ENCODE measurements around the gene SCN2A. TPM values are rescaled to one million over a fixed set of nuclear protein-coding genes. Genes with fewer than 3 reads are reported as not detected.

Gene SCN2A
- total and polyA plus RNA-seq, 10 of the 15 experiments (the other 5 are each of a cell fraction or from before 2014, with no cell fraction given), result 0.01 TPM; not detected in 8

DNA sequence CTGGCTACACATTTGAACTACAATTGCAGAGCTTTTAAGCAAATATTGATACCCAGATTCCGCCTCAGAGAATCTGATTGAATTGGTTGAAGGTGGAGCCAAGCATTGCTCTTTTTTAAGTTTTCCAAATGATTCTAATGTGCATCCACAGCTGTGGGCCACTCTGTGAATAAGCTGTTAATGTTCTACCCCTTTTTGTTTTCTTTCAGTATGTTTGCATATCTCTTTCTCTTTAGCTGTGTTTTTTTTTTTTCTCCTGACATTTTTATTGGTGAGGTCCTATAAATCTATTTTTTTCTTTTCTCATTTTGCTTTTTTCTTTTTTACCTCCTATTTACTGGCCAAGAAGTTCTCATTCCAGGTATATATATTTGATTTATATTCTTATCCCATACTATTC, 41.9 kb upstream of the SCN2A start:
- Histone ChIP-seq H3K4me2 (ENCODE audit: control insufficient read depth, insufficient read depth) (no peak overlapping the region), H3K27me3 (replicated peaks in 1 of 2; ENCODE audit: control insufficient read depth in 2 of 2, insufficient read depth in 2 of 2, low read length in 1 of 2) (no peaks in the 10 kb centered on the region; a peak in 1 of 4 replicates), H3K9ac (ENCODE audit: control insufficient read depth, insufficient read depth, low read length) (no peak overlapping the region), H3K36me3 (ENCODE audit: control insufficient read depth in 2 of 2, insufficient read depth in 2 of 2, low read length in 1 of 2) (no peaks in the 10 kb centered on the region), H3K4me3 (no peak overlapping the region), H3K9me3 (replicated peaks; ENCODE audit: control insufficient read depth, insufficient read depth, low read length) (no peaks in the 10 kb centered on the region), H4K20me1 (ENCODE audit: control insufficient read depth, insufficient read depth) (no peaks in the 10 kb centered on the region), H3K27ac (ENCODE audit: control insufficient read depth, insufficient read depth) (no peak overlapping the region), H2AFZ (ENCODE audit: control insufficient read depth, low read depth, low read length) (no peak overlapping the region), H3K79me2 (ENCODE audit: control insufficient read depth, insufficient read depth, low read length) (no peaks in the 10 kb centered on the region), H3K4me1 (ENCODE audit: control insufficient read depth, insufficient read depth, low read length) (peaks cover 6% of the 10 kb centered on the region; the same call in 1 of the 2 replicates)
- WGBS (ENCODE audit: insufficient coverage, insufficient replicate concordance, low lambda C conversion rate, missing lambda C conversion rate), result 48% methylated on average over 1 of the region's 1 CpG
- in situ Hi-C loops (cut with MboI), result no loop called here
- ChIA-PET CTCF (interaction anchor here (0.7 to 0.8 kb wide), 2 partner anchors 181 to 1874 kb away, joined by 3 to 6 read pairs; no protein-coding TSS in a partner anchor), SMC1A (ENCODE audit: uncharacterized antibody, unreplicated experiment) (interaction anchor here (0.8 kb wide), 1 partner anchor 181 kb away, joined by 3 read pairs; no protein-coding TSS in a partner anchor), RAD21 (ENCODE audit: unreplicated experiment) (no interaction called here), POLR2A (no interaction called here)
- no peak for ATAC-seq
- DNase-seq (ENCODE audit: low read depth, low spot score), result no peak
- intact Hi-C loops (cut with micrococcal nuclease; ENCODE audit: unreplicated experiment), result no loop called here
- BruUV-seq (replicated peaks), result no TSS peak
- TF ChIP-seq TAF1 (IDR thresholded peaks at IDR 0.05; ENCODE audit: borderline replicate concordance, low read depth, low read length) (no peak), RFX5 (IDR thresholded peaks at IDR 0.05; ENCODE audit: low read depth, low read length) (no peak), BMI1 (IDR thresholded peaks at IDR 0.05; ENCODE audit: borderline replicate concordance) (no peak), CEBPB (IDR thresholded peaks at IDR 0.05; ENCODE audit: borderline replicate concordance in 1 of 2, low read depth in 2 of 2, low read length in 2 of 2) (no peak), MTA3 (IDR thresholded peaks at IDR 0.05; ENCODE audit: borderline replicate concordance, low read length) (no peak), GATAD2B (conservative IDR thresholded peaks at IDR 0.05; ENCODE audit: low read depth) (no peak), POLR2AphosphoS2 (IDR thresholded peaks at IDR 0.05; ENCODE audit: low read depth, low read length) (no peak), ZNF622 (IDR thresholded peaks at IDR 0.05) (no peak)
- TF ChIP-seq, protein P1, sequence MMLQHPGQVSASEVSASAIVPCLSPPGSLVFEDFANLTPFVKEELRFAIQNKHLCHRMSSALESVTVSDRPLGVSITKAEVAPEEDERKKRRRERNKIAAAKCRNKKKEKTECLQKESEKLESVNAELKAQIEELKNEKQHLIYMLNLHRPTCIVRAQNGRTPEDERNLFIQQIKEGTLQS (IDR thresholded peaks at IDR 0.05; ENCODE audit: borderline replicate concordance, extremely low read depth, low read depth, low read length), result no peak
- TF ChIP-seq, protein P2, sequence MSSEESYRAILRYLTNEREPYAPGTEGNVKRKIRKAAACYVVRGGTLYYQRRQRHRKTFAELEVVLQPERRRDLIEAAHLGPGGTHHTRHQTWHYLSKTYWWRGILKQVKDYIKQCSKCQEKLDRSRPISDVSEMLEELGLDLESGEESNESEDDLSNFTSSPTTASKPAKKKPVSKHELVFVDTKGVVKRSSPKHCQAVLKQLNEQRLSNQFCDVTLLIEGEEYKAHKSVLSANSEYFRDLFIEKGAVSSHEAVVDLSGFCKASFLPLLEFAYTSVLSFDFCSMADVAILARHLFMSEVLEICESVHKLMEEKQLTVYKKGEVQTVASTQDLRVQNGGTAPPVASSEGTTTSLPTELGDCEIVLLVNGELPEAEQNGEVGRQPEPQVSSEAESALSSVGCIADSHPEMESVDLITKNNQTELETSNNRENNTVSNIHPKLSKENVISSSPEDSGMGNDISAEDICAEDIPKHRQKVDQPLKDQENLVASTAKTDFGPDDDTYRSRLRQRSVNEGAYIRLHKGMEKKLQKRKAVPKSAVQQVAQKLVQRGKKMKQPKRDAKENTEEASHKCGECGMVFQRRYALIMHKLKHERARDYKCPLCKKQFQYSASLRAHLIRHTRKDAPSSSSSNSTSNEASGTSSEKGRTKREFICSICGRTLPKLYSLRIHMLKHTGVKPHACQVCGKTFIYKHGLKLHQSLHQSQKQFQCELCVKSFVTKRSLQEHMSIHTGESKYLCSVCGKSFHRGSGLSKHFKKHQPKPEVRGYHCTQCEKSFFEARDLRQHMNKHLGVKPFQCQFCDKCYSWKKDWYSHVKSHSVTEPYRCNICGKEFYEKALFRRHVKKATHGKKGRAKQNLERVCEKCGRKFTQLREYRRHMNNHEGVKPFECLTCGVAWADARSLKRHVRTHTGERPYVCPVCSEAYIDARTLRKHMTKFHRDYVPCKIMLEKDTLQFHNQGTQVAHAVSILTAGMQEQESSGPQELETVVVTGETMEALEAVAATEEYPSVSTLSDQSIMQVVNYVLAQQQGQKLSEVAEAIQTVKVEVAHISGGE (CRISPR knock-in tag; IDR thresholded peaks at IDR 0.05), result no peak
- TF ChIP-seq, protein P3, sequence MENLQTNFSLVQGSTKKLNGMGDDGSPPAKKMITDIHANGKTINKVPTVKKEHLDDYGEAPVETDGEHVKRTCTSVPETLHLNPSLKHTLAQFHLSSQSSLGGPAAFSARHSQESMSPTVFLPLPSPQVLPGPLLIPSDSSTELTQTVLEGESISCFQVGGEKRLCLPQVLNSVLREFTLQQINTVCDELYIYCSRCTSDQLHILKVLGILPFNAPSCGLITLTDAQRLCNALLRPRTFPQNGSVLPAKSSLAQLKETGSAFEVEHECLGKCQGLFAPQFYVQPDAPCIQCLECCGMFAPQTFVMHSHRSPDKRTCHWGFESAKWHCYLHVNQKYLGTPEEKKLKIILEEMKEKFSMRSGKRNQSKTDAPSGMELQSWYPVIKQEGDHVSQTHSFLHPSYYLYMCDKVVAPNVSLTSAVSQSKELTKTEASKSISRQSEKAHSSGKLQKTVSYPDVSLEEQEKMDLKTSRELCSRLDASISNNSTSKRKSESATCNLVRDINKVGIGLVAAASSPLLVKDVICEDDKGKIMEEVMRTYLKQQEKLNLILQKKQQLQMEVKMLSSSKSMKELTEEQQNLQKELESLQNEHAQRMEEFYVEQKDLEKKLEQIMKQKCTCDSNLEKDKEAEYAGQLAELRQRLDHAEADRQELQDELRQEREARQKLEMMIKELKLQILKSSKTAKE (IDR thresholded peaks at IDR 0.05; ENCODE audit: low read depth, poor library complexity, severe bottlenecking), result no peak
- TF ChIP-seq, protein P4, sequence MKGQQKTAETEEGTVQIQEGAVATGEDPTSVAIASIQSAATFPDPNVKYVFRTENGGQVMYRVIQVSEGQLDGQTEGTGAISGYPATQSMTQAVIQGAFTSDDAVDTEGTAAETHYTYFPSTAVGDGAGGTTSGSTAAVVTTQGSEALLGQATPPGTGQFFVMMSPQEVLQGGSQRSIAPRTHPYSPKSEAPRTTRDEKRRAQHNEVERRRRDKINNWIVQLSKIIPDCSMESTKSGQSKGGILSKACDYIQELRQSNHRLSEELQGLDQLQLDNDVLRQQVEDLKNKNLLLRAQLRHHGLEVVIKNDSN (IDR thresholded peaks at IDR 0.05; ENCODE audit: borderline replicate concordance, extremely low read length, insufficient read depth, low read depth, low read length), result no peak
- TF ChIP-seq, protein P5, sequence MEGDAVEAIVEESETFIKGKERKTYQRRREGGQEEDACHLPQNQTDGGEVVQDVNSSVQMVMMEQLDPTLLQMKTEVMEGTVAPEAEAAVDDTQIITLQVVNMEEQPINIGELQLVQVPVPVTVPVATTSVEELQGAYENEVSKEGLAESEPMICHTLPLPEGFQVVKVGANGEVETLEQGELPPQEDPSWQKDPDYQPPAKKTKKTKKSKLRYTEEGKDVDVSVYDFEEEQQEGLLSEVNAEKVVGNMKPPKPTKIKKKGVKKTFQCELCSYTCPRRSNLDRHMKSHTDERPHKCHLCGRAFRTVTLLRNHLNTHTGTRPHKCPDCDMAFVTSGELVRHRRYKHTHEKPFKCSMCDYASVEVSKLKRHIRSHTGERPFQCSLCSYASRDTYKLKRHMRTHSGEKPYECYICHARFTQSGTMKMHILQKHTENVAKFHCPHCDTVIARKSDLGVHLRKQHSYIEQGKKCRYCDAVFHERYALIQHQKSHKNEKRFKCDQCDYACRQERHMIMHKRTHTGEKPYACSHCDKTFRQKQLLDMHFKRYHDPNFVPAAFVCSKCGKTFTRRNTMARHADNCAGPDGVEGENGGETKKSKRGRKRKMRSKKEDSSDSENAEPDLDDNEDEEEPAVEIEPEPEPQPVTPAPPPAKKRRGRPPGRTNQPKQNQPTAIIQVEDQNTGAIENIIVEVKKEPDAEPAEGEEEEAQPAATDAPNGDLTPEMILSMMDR (IDR thresholded peaks at IDR 0.05 in 2 of 3, conservative IDR thresholded peaks at IDR 0.05 in 1 of 3; ENCODE audit: control insufficient read depth in 2 of 3, extremely low read depth in 1 of 3, insufficient read depth in 1 of 3, low read depth in 3 of 3, low read length in 3 of 3), result no peak
- FAIRE-seq, result no peak
